ENCODE data around the gene WDR20. TPM values are rescaled to one million over a fixed set of nuclear protein-coding genes. Genes with fewer than 3 reads are reported as not detected.

Gene WDR20
- total RNA-seq, 6 donors from 2014 or later: 16.3 to 28.8 (median 20.6) TPM

DNA sequence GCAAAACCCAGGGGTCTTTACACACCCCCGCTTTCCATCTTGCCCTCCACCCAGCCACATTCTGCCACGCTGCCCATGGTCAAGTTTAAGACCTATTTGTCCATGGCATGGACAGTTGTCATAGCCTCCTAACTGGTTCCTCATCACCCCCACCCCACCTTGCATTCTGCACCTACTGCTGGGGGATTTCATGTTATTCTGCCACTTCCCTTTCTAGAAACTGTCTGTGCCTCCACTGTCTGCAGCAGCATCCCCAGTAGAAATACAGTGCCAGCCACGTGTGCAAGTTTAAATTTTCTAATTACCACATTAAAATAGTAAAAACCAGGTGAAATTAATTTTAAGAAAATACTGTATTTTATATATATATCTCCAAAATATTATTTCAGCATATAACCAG is 63.2 kb downstream of the WDR20 start:
- Histone ChIP-seq H3K4me3 (no peak overlapping the region), H3K36me3 (peaks cover 0 to 52% (median 27%) of the 10 kb centered on the region in 4 donors), H3K9me3 (no peaks in the 10 kb centered on the region), H3K4me1 (no peaks in the 10 kb centered on the region), H3K27me3 (no peaks in the 10 kb centered on the region), H3K27ac (no peak overlapping the region)
- DNase-seq (no peak), ATAC-seq (ENCODE audit: low FRiP score in 2 of 2) (no peak)
- TF ChIP-seq, protein P1, sequence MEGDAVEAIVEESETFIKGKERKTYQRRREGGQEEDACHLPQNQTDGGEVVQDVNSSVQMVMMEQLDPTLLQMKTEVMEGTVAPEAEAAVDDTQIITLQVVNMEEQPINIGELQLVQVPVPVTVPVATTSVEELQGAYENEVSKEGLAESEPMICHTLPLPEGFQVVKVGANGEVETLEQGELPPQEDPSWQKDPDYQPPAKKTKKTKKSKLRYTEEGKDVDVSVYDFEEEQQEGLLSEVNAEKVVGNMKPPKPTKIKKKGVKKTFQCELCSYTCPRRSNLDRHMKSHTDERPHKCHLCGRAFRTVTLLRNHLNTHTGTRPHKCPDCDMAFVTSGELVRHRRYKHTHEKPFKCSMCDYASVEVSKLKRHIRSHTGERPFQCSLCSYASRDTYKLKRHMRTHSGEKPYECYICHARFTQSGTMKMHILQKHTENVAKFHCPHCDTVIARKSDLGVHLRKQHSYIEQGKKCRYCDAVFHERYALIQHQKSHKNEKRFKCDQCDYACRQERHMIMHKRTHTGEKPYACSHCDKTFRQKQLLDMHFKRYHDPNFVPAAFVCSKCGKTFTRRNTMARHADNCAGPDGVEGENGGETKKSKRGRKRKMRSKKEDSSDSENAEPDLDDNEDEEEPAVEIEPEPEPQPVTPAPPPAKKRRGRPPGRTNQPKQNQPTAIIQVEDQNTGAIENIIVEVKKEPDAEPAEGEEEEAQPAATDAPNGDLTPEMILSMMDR (IDR thresholded peaks at IDR 0.05): no peak
- no peak for TF ChIP-seq POLR2A (IDR thresholded peaks at IDR 0.05)
- TF ChIP-seq POLR2AphosphoS5 (IDR thresholded peaks at IDR 0.05): no peak
- no peak for TF ChIP-seq EP300 (IDR thresholded peaks at IDR 0.05)
- 90 to 93% methylated on average over 3 of the region's 3 CpGs for WGBS, 2 donors

DNA sequence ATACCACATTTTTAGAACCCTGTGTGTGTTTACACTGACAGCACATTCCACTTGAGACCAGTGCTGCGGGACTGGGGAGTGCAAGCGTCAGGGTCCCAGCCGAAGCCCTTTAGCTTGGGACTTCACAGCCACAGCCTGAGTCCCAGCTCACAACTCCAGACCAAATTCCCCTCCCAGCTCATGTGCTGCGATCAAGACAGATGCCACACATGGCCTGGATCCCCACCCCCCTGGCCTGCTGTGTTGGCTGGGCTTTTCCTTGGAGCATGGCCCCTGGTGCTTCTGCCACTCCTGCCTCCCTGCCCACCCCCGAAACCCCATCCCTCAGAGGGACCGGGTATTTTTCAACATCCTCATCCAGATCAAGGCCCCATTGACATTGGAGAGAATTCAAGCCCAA is 63.7 kb downstream of the WDR20 start:
- no peak overlapping the region for H3K27ac ChIP-seq
- no peaks in the 10 kb centered on the region for H3K27me3 ChIP-seq
- no peak for TF ChIP-seq EP300 (IDR thresholded peaks at IDR 0.05)
- no peak for TF ChIP-seq POLR2AphosphoS5 (IDR thresholded peaks at IDR 0.05)
- TF ChIP-seq POLR2A (IDR thresholded peaks at IDR 0.05): no peak
- TF ChIP-seq, protein P1 (IDR thresholded peaks at IDR 0.05): no peak
- DNase-seq (no peak), ATAC-seq (ENCODE audit: low FRiP score in 2 of 2) (no peak)
- no peaks in the 10 kb centered on the region for H3K4me1 ChIP-seq
- H3K4me3 ChIP-seq: no peak overlapping the region
- 84 to 87% methylated on average over 6 of the region's 6 CpGs for WGBS, 2 donors
- no peaks in the 10 kb centered on the region for H3K9me3 ChIP-seq
- peaks cover 0 to 51% (median 26%) of the 10 kb centered on the region in 4 donors for H3K36me3 ChIP-seq

DNA sequence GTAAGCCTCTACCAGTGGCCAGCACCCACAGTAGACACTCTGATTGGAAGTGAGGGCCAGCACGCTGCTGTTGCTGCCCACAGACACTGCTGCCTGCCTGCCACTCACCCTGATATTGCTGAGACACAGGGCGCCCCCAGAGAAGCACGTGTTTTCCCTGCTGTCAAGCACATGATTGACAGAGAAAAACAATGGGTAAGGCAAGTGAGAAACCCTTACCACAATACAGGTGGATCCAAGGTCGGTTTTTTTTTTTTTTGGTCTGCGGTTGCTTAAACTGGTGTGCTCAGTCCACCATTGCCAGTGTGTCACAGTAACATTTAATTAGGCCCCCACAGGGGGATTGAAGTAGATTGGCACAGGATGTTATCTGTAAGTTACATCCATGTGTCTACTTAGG is 65.9 kb downstream of the WDR20 start:
- 81 to 87% methylated on average over 5 of the region's 5 CpGs for WGBS, 2 donors
- no peak for ATAC-seq (ENCODE audit: low FRiP score in 2 of 2)

DNA sequence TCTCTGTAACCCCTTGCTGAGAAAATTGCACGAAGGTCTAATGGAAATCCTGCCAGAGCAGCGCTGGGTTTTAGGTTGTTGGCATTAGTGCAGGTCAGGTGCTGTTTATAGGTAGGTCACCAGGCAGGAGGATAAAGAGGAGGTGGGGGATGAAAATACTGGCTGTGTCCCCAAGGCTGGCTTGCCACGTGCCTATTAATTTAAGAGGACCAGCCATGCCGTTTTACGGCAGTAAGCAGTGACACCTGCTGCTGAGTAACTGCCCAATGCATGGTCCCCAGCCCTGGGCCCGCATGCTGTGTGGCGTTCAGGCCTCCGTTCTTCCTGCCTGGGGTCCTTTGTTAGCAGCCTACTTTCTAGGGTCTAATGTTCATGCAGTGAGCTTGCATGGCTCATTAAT is 67.2 kb downstream of the WDR20 start:
- WGBS, 2 donors: 89 to 92% methylated on average over 8 of the region's 8 CpGs
- TF ChIP-seq POLR2A (IDR thresholded peaks at IDR 0.05): no peak
- no peak for TF ChIP-seq POLR2AphosphoS5 (IDR thresholded peaks at IDR 0.05)
- no peak for TF ChIP-seq EP300 (IDR thresholded peaks at IDR 0.05)
- TF ChIP-seq, protein P1 (IDR thresholded peaks at IDR 0.05): no peak
- no peak for ATAC-seq (ENCODE audit: low FRiP score in 2 of 2)
- Histone ChIP-seq H3K27ac (no peak overlapping the region), H3K4me3 (no peak overlapping the region), H3K9me3 (no peaks in the 10 kb centered on the region), H3K4me1 (no peaks in the 10 kb centered on the region), H3K36me3 (peaks cover 6 to 69% (median 33%) of the 10 kb centered on the region in 4 donors), H3K27me3 (no peaks in the 10 kb centered on the region)
- no peak for DNase-seq

More for the DNA sequence above, 65.9 kb downstream of the WDR20 start:
- Histone ChIP-seq H3K4me3 (no peak overlapping the region), H3K27ac (no peak overlapping the region), H3K4me1 (no peaks in the 10 kb centered on the region), H3K27me3 (no peaks in the 10 kb centered on the region), H3K9me3 (no peaks in the 10 kb centered on the region), H3K36me3 (peaks cover 6 to 56% (median 29%) of the 10 kb centered on the region in 4 donors)
- DNase-seq: no peak
- no peak for TF ChIP-seq POLR2A (IDR thresholded peaks at IDR 0.05)
- TF ChIP-seq EP300 (IDR thresholded peaks at IDR 0.05): no peak
- no peak for TF ChIP-seq POLR2AphosphoS5 (IDR thresholded peaks at IDR 0.05)
- TF ChIP-seq, protein P1 (IDR thresholded peaks at IDR 0.05): no peak

DNA sequence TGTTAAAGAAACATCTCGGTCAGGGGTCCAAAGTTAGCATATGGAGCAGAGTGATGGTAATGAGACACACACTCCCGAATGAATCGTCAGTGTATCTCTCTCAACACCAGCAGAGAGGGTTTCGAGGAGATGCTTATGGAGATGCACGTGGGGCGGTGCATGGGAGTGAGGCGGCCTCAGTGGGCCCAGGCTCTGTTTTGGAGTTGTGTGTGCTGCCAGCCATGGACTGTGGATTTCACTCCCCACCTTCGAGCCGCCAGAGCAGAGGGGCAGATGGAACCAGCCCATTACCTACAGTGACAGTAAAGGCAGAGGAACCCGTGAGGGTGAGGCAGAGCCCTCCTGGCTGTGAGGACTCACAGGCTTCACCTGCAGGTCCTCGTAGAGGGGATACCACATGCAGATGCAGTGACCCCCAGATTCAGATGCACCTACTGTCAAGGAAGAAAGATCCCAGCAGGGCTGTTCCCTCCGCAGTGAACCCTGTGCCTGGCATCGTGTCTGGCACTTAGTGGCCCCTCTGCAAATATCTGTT is 68.2 kb downstream of the WDR20 start:
- peaks cover 6 to 77% (median 33%) of the 10 kb centered on the region in 4 donors for H3K36me3 ChIP-seq

More for the DNA sequence above, 68.2 kb downstream of the WDR20 start:
- ATAC-seq (ENCODE audit: low FRiP score in 2 of 2): no peak
- Histone ChIP-seq H3K9me3 (no peaks in the 10 kb centered on the region), H3K4me3 (no peak overlapping the region), H3K27ac (no peak overlapping the region), H3K27me3 (no peaks in the 10 kb centered on the region), H3K4me1 (no peaks in the 10 kb centered on the region)
- 95 to 99% methylated on average over 13 of the region's 13 CpGs for WGBS, 2 donors
- no peak for DNase-seq
- TF ChIP-seq POLR2AphosphoS5 (IDR thresholded peaks at IDR 0.05): no peak
- TF ChIP-seq EP300 (IDR thresholded peaks at IDR 0.05): no peak
- no peak for TF ChIP-seq POLR2A (IDR thresholded peaks at IDR 0.05)
- TF ChIP-seq, protein P1 (IDR thresholded peaks at IDR 0.05): no peak
